Keratinocyte (primary cell): ENCODE results near the gene ACCS.

Source experiments
- CTCF ChIP-seq, 3 experiments: IDR thresholded peaks in 1 of 3; conservative IDR thresholded peaks in 1 of 3; optimal IDR thresholded peaks in 1 of 3; 2 replicates in 2 of 3; 3 replicates in 1 of 3; pipeline versions ENCODE3 to v1.5.1; 2011; ENCODE audit warnings: low read length in 3 of 3, mild to moderate bottlenecking in 3 of 3, moderate library complexity in 2 of 3, control low read depth in 1 of 3, inconsistent platforms in 1 of 3; ENCODE audit not compliant: insufficient read depth in 2 of 3; ENCODE audit errors: extremely low read depth in 1 of 3
- EZH2 ChIP-seq: IDR thresholded peaks from one replicate; pipeline ENCODE4 v1.6.1; 2012; ENCODE audit warnings: inconsistent platforms, mild to moderate bottlenecking, low read length, moderate library complexity

GRCh38 chr11:44088377-44088776 lies 22.3 kb downstream of the ACCS start:
- no peak for TF ChIP-seq CTCF (optimal IDR thresholded peaks at IDR 0.05 in 1 of 3, IDR thresholded peaks at IDR 0.05 in 1 of 3, conservative IDR thresholded peaks at IDR 0.05 in 1 of 3; ENCODE audit: extremely low read depth in 1 of 3, insufficient read depth in 2 of 3, low read length in 3 of 3)
- no peak for TF ChIP-seq EZH2
